B cell (primary cell): ENCODE data around the gene SLC41A3. TPM values are rescaled to one million over a fixed set of nuclear protein-coding genes. Genes with fewer than 3 reads are reported as not detected.
"Not testable (repeated sequence)": the region's sequence is repeated elsewhere in the genome, so short reads cannot be mapped to it uniquely, and the experiment has no call there.

Experiments
- ATAC-seq: fragments of 200-7000 bp; cut with Tn5 transposase; one replicate; pipeline ENCODE4 v1.10.0; 2021; ENCODE audit warnings: low read depth, mild to moderate bottlenecking, moderate number of reproducible peaks, moderate library complexity
- CTCF ChIA-PET: fragments of 350-600 bp; sonication (Branson Sonifier 250); formaldehyde crosslinking; loops from one replicate; lab custom pipeline; 2021; ENCODE audit warnings: antibody characterized with exemption, inconsistent platforms; lab: Charles Lee
- POLR2A ChIA-PET: fragments of 350-600 bp; sonication (Branson Sonifier 250); formaldehyde crosslinking; loops from one replicate; lab custom pipeline; 2021; ENCODE audit warnings: antibody characterized with exemption; lab: Charles Lee
- DNase-seq: peaks from one replicate; pipeline ENCODE4 v3.0.0; 2013
- H2AFZ ChIP-seq: 2 replicates; pipeline ENCODE4 v1.6.1; 2012; ENCODE audit warnings: mild to moderate bottlenecking, low read depth, low read length; ENCODE audit not compliant: insufficient read depth, poor library complexity, severe bottlenecking
- H3K27ac ChIP-seq, 2 donors: 1 replicate in 1 of 2; 2 replicates in 1 of 2; pipeline ENCODE4 v1.5.1; 2012 to 2013; ENCODE audit warnings: low read length in 2 of 2, mild to moderate bottlenecking in 2 of 2, moderate library complexity in 1 of 2
- H3K27me3 ChIP-seq, 4 experiments: fragments of 200-600 bp in 1 of 4; sonication (generic) in 1 of 4; replicated peaks in 1 of 4; 1 replicate in 2 of 4; 2 replicates in 2 of 4; pipeline versions ENCODE4 v1.6.1 to v1.7.0; 2013 to 2016; ENCODE audit warnings: low read length in 3 of 4, mild to moderate bottlenecking in 2 of 4, mixed read lengths in 1 of 4, moderate library complexity in 1 of 4; ENCODE audit not compliant: insufficient read depth in 4 of 4, control insufficient read depth in 3 of 4; ENCODE audit errors: control extremely low read depth in 1 of 4
- H3K36me3 ChIP-seq, 2 experiments: replicated peaks in 1 of 2; 1 replicate in 1 of 2; 2 replicates in 1 of 2; pipeline versions ENCODE4 v1.6.1 to v1.7.1; 2013; ENCODE audit warnings: low read length in 1 of 2; ENCODE audit not compliant: insufficient read depth in 2 of 2, control insufficient read depth in 1 of 2; ENCODE audit errors: control extremely low read depth in 1 of 2, extremely low read depth in 1 of 2
- H3K4me1 ChIP-seq, 2 donors: fragments of 200-600 bp in 1 of 2; sonication (generic) in 1 of 2; 1 replicate in 1 of 2; 2 replicates in 1 of 2; pipeline versions ENCODE4 v1.5.1 to v1.6.1; 2013 to 2017; ENCODE audit warnings: low read length in 2 of 2; ENCODE audit not compliant: control insufficient read depth in 2 of 2, insufficient read depth in 2 of 2
- H3K4me2 ChIP-seq: replicated peaks from 2 replicates; pipeline ENCODE3; 2012; ENCODE audit warnings: mild to moderate bottlenecking, low read depth, low read length; ENCODE audit not compliant: poor library complexity, severe bottlenecking
- H3K4me3 ChIP-seq, 5 experiments: fragments of 200-600 bp in 1 of 5; sonication (generic) in 1 of 5; 1 replicate in 3 of 5; 2 replicates in 2 of 5; pipeline versions ENCODE4 v1.5.1 to v1.7.0; 2011 to 2016; ENCODE audit warnings: low read length in 4 of 5, mild to moderate bottlenecking in 4 of 5, low read depth in 2 of 5, control low read depth in 1 of 5, moderate library complexity in 1 of 5; ENCODE audit not compliant: insufficient read depth in 1 of 5; ENCODE audit errors: control extremely low read depth in 1 of 5, extremely low read depth in 1 of 5
- H3K79me2 ChIP-seq: fragments of 200-600 bp; sonication (generic); one replicate; pipeline ENCODE4 v1.6.0; 2016; ENCODE audit warnings: low read length; ENCODE audit not compliant: control insufficient read depth, insufficient read depth
- H3K9ac ChIP-seq: fragments of 200-600 bp; sonication (generic); 2 replicates; pipeline ENCODE4 v1.6.1; 2017; ENCODE audit warnings: mild to moderate bottlenecking, low read length, moderate library complexity
- H3K9me3 ChIP-seq, 3 donors: one replicate each; pipeline versions ENCODE4 v1.6.1 to v1.7.1; 2013; ENCODE audit warnings: low read length in 2 of 3; ENCODE audit not compliant: control insufficient read depth in 2 of 3, insufficient read depth in 1 of 3; ENCODE audit errors: control extremely low read depth in 1 of 3
- H4K20me1 ChIP-seq: 2 replicates; pipeline ENCODE4 v1.6.0; 2012; ENCODE audit warnings: mild to moderate bottlenecking, low read length; ENCODE audit not compliant: insufficient read depth, control insufficient read depth, poor library complexity, severe bottlenecking
- H3K27ac Mint-ChIP-seq: one replicate; pipeline ENCODE4 v1.8.0; 2021; ENCODE audit warnings: mixed read lengths
- H3K27me3 Mint-ChIP-seq: one replicate; pipeline ENCODE4 v1.8.0; 2021; ENCODE audit warnings: mixed read lengths
- H3K4me1 Mint-ChIP-seq: one replicate; pipeline ENCODE4 v1.8.0; 2021; ENCODE audit warnings: mixed read lengths
- H3K4me3 Mint-ChIP-seq: one replicate; pipeline ENCODE4 v1.8.0; 2021; ENCODE audit warnings: mixed read lengths
- H3K9me3 Mint-ChIP-seq: one replicate; pipeline ENCODE4 v1.8.0; 2022; ENCODE audit warnings: mixed read lengths; ENCODE audit not compliant: insufficient read depth
- EZH2 ChIP-seq: IDR thresholded peaks from 2 replicates; pipeline ENCODE4 v1.6.1; 2012; ENCODE audit warnings: borderline replicate concordance, low read depth, mild to moderate bottlenecking, moderate library complexity, low read length; ENCODE audit not compliant: insufficient read depth, poor library complexity, severe bottlenecking
- WGBS: methylation state at CpG from one replicate; pipeline ENCODE4 v1.1.5; 2013; ENCODE audit warnings: missing lambda C conversion rate; ENCODE audit not compliant: insufficient coverage; 5-methylcytosine and 5-hydroxymethylcytosine counted together
- intact Hi-C: fragments of 100-400 bp; cut with micrococcal nuclease; formaldehyde crosslinking; loops from one replicate; pipeline ENCODE4 v1.10.0; 2022
- polyA plus RNA-seq: library from polyadenylated mRNA; depleted of rRNA; stranded (reverse); fragments of >200 nt; gene quantifications from 2 replicates; pipeline ENCODE4 v1.2.3, GENCODE V29; 2012
- total RNA-seq, 2 donors: library from RNA; stranded (reverse); fragments of 120-200 nt in 1 of 2; gene quantifications; 1 replicate in 1 of 2; 2 replicates in 1 of 2; pipeline versions ENCODE4 v1.2.3 to v1.2.4, GENCODE V29; 2013 to 2022
- TF ChIP-seq, protein P1 (sequence below): fragments of 200-600 bp; IDR thresholded peaks from one replicate; pipeline ENCODE4 v1.8.0; 2022; ENCODE audit warnings: antibody characterized with exemption, mild to moderate bottlenecking

SLC41A3 gene
- total and polyA plus RNA-seq, 2 donors (not counting 1 experiment from before 2014, with no cell fraction given): 34.2 to 39.3 TPM

DNA sequence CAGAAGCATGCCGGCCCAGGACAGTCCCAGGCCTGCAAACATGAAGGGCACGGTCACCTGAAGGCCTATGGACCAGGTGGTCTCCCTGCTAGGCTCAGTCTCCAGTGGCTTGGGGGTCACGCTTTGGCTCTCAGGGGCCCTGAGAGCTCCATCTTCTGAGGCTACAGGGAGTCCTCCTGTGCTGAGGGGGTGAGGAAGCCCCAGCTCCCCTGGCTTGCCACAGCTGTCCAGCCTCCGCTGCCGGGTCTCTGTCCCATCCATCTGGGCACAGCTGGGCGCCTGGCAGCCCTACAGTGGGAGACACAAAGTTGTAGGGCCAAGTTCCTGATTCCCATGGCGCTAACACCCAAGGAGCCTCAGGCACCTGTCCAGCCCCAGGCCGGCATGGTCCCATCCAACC lies 16.0 kb downstream of the SLC41A3 start:
- no peak overlapping the region for H3K27ac Mint-ChIP-seq
- H4K20me1 ChIP-seq: no peaks in the 10 kb centered on the region
- H3K9me3 ChIP-seq: peaks cover 0 to under 1% (median 0%) of the 10 kb centered on the region in 3 donors
- no peak overlapping the region for H3K4me3 ChIP-seq
- no peak overlapping the region for H3K9ac ChIP-seq
- CTCF ChIA-PET: no interaction called here
- H3K27ac ChIP-seq: no peak overlapping the region
- DNase-seq (no peak), ATAC-seq (no peak)
- H3K4me1 ChIP-seq: peaks cover 0 to 4% of the 10 kb centered on the region in 2 donors
- H3K9me3 Mint-ChIP-seq: no peaks in the 10 kb centered on the region
- TF ChIP-seq, protein P1, sequence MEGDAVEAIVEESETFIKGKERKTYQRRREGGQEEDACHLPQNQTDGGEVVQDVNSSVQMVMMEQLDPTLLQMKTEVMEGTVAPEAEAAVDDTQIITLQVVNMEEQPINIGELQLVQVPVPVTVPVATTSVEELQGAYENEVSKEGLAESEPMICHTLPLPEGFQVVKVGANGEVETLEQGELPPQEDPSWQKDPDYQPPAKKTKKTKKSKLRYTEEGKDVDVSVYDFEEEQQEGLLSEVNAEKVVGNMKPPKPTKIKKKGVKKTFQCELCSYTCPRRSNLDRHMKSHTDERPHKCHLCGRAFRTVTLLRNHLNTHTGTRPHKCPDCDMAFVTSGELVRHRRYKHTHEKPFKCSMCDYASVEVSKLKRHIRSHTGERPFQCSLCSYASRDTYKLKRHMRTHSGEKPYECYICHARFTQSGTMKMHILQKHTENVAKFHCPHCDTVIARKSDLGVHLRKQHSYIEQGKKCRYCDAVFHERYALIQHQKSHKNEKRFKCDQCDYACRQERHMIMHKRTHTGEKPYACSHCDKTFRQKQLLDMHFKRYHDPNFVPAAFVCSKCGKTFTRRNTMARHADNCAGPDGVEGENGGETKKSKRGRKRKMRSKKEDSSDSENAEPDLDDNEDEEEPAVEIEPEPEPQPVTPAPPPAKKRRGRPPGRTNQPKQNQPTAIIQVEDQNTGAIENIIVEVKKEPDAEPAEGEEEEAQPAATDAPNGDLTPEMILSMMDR: no peak
- no peak for TF ChIP-seq EZH2
- H3K36me3 ChIP-seq: peaks cover 0 to 8% of the 10 kb centered on the region in 2 experiments
- H3K79me2 ChIP-seq: peaks cover 3% of the 10 kb centered on the region
- no peaks in the 10 kb centered on the region for H3K27me3 Mint-ChIP-seq
- WGBS: 97% methylated on average over 6 of the region's 8 CpGs
- intact Hi-C loops: no loop called here
- H3K4me1 Mint-ChIP-seq: peaks cover 8% of the 10 kb centered on the region
- no peak overlapping the region for H2AFZ ChIP-seq
- no peak overlapping the region for H3K4me2 ChIP-seq
- POLR2A ChIA-PET: no interaction called here
- no peak overlapping the region for H3K4me3 Mint-ChIP-seq
- H3K27me3 ChIP-seq: no peaks in the 10 kb centered on the region

DNA sequence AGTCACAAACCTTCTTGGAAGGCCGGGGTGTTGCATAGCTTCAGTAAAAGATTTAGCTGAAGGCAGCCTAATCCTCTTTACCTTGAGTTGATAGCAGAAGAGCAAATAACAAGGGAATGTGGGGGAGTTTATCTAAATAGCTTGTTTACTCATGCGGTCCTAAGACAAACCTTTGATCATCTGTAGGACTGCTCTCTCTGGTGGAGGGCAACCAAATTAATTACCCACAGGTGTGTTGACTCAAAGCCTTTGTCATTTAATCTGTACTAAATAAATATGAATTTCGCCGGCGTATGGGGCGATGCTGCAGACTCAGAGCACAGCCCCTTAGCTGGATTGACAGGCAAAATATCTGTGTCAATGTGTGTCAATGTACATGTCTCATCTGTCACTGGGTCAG lies 17.2 kb downstream of the SLC41A3 start:
- H3K4me1 ChIP-seq, ATAC-seq, H3K79me2 ChIP-seq, H3K9ac ChIP-seq, H3K27ac Mint-ChIP-seq, H2AFZ ChIP-seq, H3K4me1 Mint-ChIP-seq, H4K20me1 ChIP-seq, H3K4me3 Mint-ChIP-seq, CTCF ChIA-PET, H3K9me3 Mint-ChIP-seq, intact Hi-C loops, H3K4me3 ChIP-seq, H3K27me3 ChIP-seq, H3K27me3 Mint-ChIP-seq, DNase-seq, H3K36me3 ChIP-seq, H3K9me3 ChIP-seq, H3K4me2 ChIP-seq, POLR2A ChIA-PET, H3K27ac ChIP-seq: not testable (repeated sequence)
- 100% methylated on average over 1 of the region's 6 CpGs for WGBS
